A549 (cell line): ENCODE results near the gene TNS1. TPM values are rescaled to one million over a fixed set of nuclear protein-coding genes. Genes with fewer than 3 reads are reported as not detected.

Experiments
- ATAC-seq, 2 experiments: fragments of 200-7000 bp in 1 of 2; fragments of >200 bp in 1 of 2; cut with Nextera tagmentation in 1 of 2; cut with Tn5 transposase in 1 of 2; 3 replicates each; pipeline versions ENCODE4 v1.8.0 to v1.9.1; 2018 to 2020; ENCODE audit warnings: mild to moderate bottlenecking in 1 of 2, moderate library complexity in 1 of 2
- CTCF ChIA-PET: fragments of 300-600 bp; sonication (Branson Sonifier 250); formaldehyde crosslinking; extraction: SDS; loops from one replicate; lab custom pipeline; 2021; ENCODE audit warnings: antibody characterized with exemption, inconsistent platforms; lab: Yijun Ruan, JAX
- POLR2A ChIA-PET: fragments of 350-600 bp; formaldehyde crosslinking; extraction: SDS; loops from one replicate; lab custom pipeline; 2021; ENCODE audit warnings: antibody characterized with exemption, inconsistent platforms; lab: Yijun Ruan, JAX
- DNase-seq, 2 experiments: peaks; one replicate each; pipeline versions ENCODE4 v3.0.0 to v3.0.0-alpha.2; 2011 to 2016; ENCODE audit warnings: low read depth in 1 of 2, low spot score in 1 of 2
- FAIRE-seq: peaks from 2 replicates; lab custom pipeline; 2011; peaks lifted over from hg19 to GRCh38; lab: Jason Lieb, UNC
- H3K27ac ChIP-seq, 2 experiments: fragments of >200 bp; sonication (Bioruptor Twin); formaldehyde crosslinking; 3 replicates each; pipeline ENCODE4 v1.5.1; 2016 to 2017
- H3K4me1 ChIP-seq: fragments of >200 bp; sonication (Bioruptor Twin); formaldehyde crosslinking; 3 replicates; pipeline ENCODE4 v1.6.1; 2016
- H3K4me2 ChIP-seq: fragments of >200 bp; sonication (Bioruptor Twin); formaldehyde crosslinking; 3 replicates; pipeline ENCODE4 v1.6.1; 2016
- H3K4me3 ChIP-seq: fragments of >200 bp; sonication (Bioruptor Twin); formaldehyde crosslinking; 3 replicates; pipeline ENCODE4 v1.5.1; 2016
- H3K9me3 ChIP-seq: fragments of >200 bp; sonication (Bioruptor Twin); formaldehyde crosslinking; 3 replicates; pipeline ENCODE4 v1.6.1; 2016
- BHLHE40 ChIP-seq: IDR thresholded peaks from 2 replicates; pipeline ENCODE4 v1.6.1; 2012; ENCODE audit warnings: low read depth, low read length, inconsistent platforms
- CBX8 ChIP-seq: fragments of 200-600 bp; sonication (generic); IDR thresholded peaks from 2 replicates; pipeline ENCODE4 v1.6.1; 2016
- CHD4 ChIP-seq: fragments of 200-600 bp; sonication (generic); IDR thresholded peaks from 2 replicates; pipeline ENCODE4 v1.6.1; 2016; ENCODE audit warnings: antibody characterized with exemption, mild to moderate bottlenecking, borderline replicate concordance
- HOXB5 ChIP-seq: fragments of 250-450 bp; sonication (Bioruptor Pico); IDR thresholded peaks from 2 replicates; pipeline ENCODE4 v1.5.0; 2020; ENCODE audit warnings: mild to moderate bottlenecking, moderate library complexity
- NPAS2 ChIP-seq: fragments of 250-450 bp; sonication (Bioruptor Pico); IDR thresholded peaks from 2 replicates; pipeline ENCODE4 v1.8.0; 2022; ENCODE audit warnings: mild to moderate bottlenecking, moderate library complexity, borderline replicate concordance
- POLR2AphosphoS2 ChIP-seq: conservative IDR thresholded peaks from 2 replicates; pipeline ENCODE4 v1.6.1; 2012; ENCODE audit warnings: low read length, improper control_type of control experiment, inconsistent platforms
- RAD21 ChIP-seq, 2 experiments: fragments of >200 bp in 1 of 2; sonication (Bioruptor Twin) in 1 of 2; formaldehyde crosslinking in 1 of 2; IDR thresholded peaks in 1 of 2; conservative IDR thresholded peaks in 1 of 2; 2 replicates in 1 of 2; 3 replicates in 1 of 2; pipeline ENCODE4 v1.6.1; 2012 to 2018; ENCODE audit warnings: inconsistent platforms in 1 of 2
- RFX5 ChIP-seq: fragments of 450-650 bp; IDR thresholded peaks from 2 replicates; pipeline ENCODE4 v1.7.1; 2014; ENCODE audit warnings: antibody characterized with exemption, mild to moderate bottlenecking, moderate library complexity
- RNF2 ChIP-seq: fragments of 200-600 bp; sonication (generic); IDR thresholded peaks from 2 replicates; pipeline ENCODE4 v1.6.1; 2016; ENCODE audit warnings: low read depth, mild to moderate bottlenecking, antibody characterized with exemption, moderate library complexity, borderline replicate concordance
- ZC3H11A ChIP-seq: fragments of 450-650 bp; IDR thresholded peaks from 2 replicates; pipeline ENCODE4 v1.6.1; 2014; ENCODE audit warnings: antibody characterized with exemption, mild to moderate bottlenecking
- ZFP36 ChIP-seq: fragments of 450-650 bp; IDR thresholded peaks from 2 replicates; pipeline ENCODE4 v1.6.1; 2014; ENCODE audit warnings: borderline replicate concordance; ENCODE audit not compliant: partially characterized antibody
- WGBS: methylation state at CpG from one replicate; pipeline ENCODE4 v1.1.6; 2017; ENCODE audit errors: missing lambda C conversion rate; 5-methylcytosine and 5-hydroxymethylcytosine counted together
- polyA plus RNA-seq, 4 experiments: library from polyadenylated mRNA; depleted of rRNA in 3 of 4; stranded (reverse); fragments of >200 nt; fragmentation: RNase III in 1 of 4; extraction: RNeasy Plus Mini Kit Qiagen cat#74134 plus additional on column Dnase treatment in 1 of 4; gene quantifications; 2 replicates in 3 of 4; 3 replicates in 1 of 4; pipeline ENCODE4 v1.2.3, GENCODE V29; 2011 to 2017
- TF ChIP-seq, protein P1 (sequence below): IDR thresholded peaks from 2 replicates; pipeline ENCODE4 v1.6.1; 2012
- TF ChIP-seq, protein P2 (sequence below): fragments of 200-600 bp; sonication (generic); IDR thresholded peaks from 2 replicates; pipeline ENCODE4 v1.6.1; 2016; ENCODE audit warnings: antibody characterized with exemption, mild to moderate bottlenecking, moderate library complexity
- TF ChIP-seq, protein P3 (sequence below): fragments of 450-650 bp; IDR thresholded peaks from 2 replicates; pipeline ENCODE4 v1.6.1; 2014; ENCODE audit warnings: antibody characterized with exemption
- TF ChIP-seq, protein P4 (sequence below): fragments of 250-450 bp; sonication (Bioruptor Pico); IDR thresholded peaks from 2 replicates; pipeline ENCODE4 v1.5.0; 2021; ENCODE audit warnings: mild to moderate bottlenecking, moderate library complexity, borderline replicate concordance
- TF ChIP-seq, protein P5 (sequence below): IDR thresholded peaks from 2 replicates; pipeline ENCODE4 v1.6.1; 2012; ENCODE audit warnings: low read depth, borderline replicate concordance

The TNS1 gene
- polyA plus RNA-seq, 2 of the 4 experiments (the other 2 are of a cell fraction): 4.9 to 10.6 TPM

DNA sequence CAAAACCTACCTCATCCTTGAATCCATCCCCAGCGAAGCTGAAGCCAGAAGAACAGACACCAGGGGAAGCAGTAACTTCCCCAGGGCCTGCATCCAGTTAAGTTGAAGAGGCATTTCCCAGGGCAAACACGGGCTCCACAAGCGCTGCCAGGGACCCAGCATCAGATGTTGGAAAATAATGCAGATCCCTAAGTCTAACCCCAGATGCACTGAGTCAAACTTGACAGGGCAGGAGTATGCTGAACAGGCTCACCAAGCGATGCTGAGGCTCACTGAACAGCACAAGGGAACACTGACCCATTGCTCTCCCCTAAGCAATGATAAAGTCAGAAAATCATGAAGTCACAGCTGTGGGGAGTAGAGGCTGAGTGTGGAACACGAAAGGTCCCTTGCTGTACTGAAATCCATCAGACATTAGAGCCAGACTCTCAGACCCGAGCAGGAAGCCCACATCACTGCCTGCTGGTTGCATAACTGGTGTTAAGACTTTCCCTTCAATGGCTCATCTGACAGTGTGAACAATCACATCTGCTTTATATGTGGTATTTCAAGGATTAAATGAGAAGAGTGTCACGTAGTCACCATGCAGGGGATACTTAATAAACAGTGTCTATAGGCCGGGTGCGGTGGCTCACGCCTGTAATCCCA lies 36.2 kb downstream of the TNS1 start:
- DNase-seq: no peak
- no peak overlapping the region for H3K27ac ChIP-seq
- ChIA-PET POLR2A (no interaction called here), CTCF (interaction anchor here (0.6 to 1.8 kb wide), 6 partner anchors 9 to 181 kb away, joined by 3 to 9 read pairs (median 3); no protein-coding TSS in a partner anchor)
- TF ChIP-seq HOXB5 (no peak), ZFP36 (no peak), RNF2 (no peak), NPAS2 (CRISPR knock-in tag) (no peak), ZC3H11A (no peak), POLR2AphosphoS2 (no peak), BHLHE40 (no peak)
- TF ChIP-seq, protein P1, sequence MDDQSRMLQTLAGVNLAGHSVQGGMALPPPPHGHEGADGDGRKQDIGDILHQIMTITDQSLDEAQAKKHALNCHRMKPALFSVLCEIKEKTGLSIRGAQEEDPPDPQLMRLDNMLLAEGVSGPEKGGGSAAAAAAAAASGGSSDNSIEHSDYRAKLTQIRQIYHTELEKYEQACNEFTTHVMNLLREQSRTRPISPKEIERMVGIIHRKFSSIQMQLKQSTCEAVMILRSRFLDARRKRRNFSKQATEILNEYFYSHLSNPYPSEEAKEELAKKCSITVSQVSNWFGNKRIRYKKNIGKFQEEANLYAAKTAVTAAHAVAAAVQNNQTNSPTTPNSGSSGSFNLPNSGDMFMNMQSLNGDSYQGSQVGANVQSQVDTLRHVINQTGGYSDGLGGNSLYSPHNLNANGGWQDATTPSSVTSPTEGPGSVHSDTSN: no peak
- peaks cover 13% of the 10 kb centered on the region; the same call in 1 of the 3 replicates for H3K4me1 ChIP-seq
- no peak for ATAC-seq
- 74% methylated on average over 10 of the region's 10 CpGs for WGBS
- no peak overlapping the region for H3K4me3 ChIP-seq
- FAIRE-seq: no peak
- peaks cover 7% of the 10 kb centered on the region; the same call in 1 of the 3 replicates for H3K9me3 ChIP-seq
- H3K4me2 ChIP-seq: no peak overlapping the region

DNA sequence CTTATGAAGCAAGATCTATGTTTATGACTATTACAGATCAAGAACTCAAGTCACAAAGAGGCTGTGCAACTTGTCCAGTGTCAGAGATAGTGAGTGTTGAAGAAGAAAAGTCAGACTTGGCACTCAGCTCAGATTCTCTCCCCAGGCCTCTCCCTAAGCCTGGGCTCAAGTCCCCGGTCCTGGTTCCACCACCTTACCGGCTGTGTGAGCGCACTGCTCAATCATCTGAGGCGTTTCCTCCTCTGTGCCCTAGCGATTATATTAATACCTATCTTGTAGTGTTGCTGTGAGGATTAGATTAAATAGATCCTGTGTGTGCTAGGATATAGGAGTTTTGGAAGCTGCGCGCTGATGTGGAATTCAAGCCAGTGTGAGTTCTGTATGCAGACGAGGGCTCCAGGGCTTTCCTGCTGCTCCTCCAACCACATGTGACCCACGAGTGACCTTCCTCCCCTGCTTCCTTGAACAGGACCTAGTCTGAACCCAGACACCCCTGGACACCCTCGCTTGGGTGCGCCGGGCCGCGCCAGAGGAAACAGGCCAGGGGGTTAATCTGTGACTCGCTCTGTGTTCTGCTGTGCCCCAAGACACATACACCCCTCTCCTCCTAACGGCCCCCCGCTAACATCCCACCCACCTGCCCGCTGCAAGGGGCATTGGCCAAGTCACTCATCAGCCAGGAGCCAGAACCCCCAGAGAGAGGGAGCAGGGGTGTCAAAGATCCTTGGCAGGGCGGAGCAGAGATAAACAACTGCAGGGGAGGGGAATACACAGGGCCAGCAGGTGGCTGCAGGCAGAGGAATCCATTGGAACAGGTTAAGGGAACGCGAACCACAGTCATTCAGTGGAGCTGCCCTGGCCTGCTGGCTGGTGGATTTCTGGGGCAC lies 38.3 kb downstream of the TNS1 start:
- CTCF ChIA-PET: interaction anchor here (0.6 to 1.8 kb wide), 6 partner anchors 17 to 330 kb away, joined by 3 to 9 read pairs (median 4); no protein-coding TSS in a partner anchor
- H3K4me1 ChIP-seq: peaks cover 13% of the 10 kb centered on the region; the same call in 1 of the 3 replicates
- POLR2A ChIA-PET: interaction anchor here (0.6 kb wide), 1 partner anchor 836 kb away, joined by 3 read pairs; no protein-coding TSS in a partner anchor
- no peak for DNase-seq
- WGBS: 86% methylated on average over 17 of the region's 21 CpGs
- H3K27ac ChIP-seq: no peak overlapping the region
- TF ChIP-seq CHD4: no peak
- TF ChIP-seq, protein P2, sequence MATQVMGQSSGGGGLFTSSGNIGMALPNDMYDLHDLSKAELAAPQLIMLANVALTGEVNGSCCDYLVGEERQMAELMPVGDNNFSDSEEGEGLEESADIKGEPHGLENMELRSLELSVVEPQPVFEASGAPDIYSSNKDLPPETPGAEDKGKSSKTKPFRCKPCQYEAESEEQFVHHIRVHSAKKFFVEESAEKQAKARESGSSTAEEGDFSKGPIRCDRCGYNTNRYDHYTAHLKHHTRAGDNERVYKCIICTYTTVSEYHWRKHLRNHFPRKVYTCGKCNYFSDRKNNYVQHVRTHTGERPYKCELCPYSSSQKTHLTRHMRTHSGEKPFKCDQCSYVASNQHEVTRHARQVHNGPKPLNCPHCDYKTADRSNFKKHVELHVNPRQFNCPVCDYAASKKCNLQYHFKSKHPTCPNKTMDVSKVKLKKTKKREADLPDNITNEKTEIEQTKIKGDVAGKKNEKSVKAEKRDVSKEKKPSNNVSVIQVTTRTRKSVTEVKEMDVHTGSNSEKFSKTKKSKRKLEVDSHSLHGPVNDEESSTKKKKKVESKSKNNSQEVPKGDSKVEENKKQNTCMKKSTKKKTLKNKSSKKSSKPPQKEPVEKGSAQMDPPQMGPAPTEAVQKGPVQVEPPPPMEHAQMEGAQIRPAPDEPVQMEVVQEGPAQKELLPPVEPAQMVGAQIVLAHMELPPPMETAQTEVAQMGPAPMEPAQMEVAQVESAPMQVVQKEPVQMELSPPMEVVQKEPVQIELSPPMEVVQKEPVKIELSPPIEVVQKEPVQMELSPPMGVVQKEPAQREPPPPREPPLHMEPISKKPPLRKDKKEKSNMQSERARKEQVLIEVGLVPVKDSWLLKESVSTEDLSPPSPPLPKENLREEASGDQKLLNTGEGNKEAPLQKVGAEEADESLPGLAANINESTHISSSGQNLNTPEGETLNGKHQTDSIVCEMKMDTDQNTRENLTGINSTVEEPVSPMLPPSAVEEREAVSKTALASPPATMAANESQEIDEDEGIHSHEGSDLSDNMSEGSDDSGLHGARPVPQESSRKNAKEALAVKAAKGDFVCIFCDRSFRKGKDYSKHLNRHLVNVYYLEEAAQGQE: no peak
- TF ChIP-seq, protein P3, sequence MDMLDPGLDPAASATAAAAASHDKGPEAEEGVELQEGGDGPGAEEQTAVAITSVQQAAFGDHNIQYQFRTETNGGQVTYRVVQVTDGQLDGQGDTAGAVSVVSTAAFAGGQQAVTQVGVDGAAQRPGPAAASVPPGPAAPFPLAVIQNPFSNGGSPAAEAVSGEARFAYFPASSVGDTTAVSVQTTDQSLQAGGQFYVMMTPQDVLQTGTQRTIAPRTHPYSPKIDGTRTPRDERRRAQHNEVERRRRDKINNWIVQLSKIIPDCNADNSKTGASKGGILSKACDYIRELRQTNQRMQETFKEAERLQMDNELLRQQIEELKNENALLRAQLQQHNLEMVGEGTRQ: no peak
- TF ChIP-seq RFX5: no peak
- no peak for TF ChIP-seq BHLHE40
- TF ChIP-seq, protein P4, sequence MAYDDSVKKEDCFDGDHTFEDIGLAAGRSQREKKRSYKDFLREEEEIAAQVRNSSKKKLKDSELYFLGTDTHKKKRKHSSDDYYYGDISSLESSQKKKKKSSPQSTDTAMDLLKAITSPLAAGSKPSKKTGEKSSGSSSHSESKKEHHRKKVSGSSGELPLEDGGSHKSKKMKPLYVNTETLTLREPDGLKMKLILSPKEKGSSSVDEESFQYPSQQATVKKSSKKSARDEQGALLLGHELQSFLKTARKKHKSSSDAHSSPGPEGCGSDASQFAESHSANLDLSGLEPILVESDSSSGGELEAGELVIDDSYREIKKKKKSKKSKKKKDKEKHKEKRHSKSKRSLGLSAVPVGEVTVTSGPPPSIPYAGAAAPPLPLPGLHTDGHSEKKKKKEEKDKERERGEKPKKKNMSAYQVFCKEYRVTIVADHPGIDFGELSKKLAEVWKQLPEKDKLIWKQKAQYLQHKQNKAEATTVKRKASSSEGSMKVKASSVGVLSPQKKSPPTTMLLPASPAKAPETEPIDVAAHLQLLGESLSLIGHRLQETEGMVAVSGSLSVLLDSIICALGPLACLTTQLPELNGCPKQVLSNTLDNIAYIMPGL: no peak
- TF ChIP-seq, protein P5, sequence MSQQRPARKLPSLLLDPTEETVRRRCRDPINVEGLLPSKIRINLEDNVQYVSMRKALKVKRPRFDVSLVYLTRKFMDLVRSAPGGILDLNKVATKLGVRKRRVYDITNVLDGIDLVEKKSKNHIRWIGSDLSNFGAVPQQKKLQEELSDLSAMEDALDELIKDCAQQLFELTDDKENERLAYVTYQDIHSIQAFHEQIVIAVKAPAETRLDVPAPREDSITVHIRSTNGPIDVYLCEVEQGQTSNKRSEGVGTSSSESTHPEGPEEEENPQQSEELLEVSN: no peak
- no peak for TF ChIP-seq CBX8
- TF ChIP-seq RAD21 (conservative IDR thresholded peaks at IDR 0.05 in 1 of 2, IDR thresholded peaks at IDR 0.05 in 1 of 2): no peak
- TF ChIP-seq, all 56 proteins: peak for 0
- ATAC-seq (0 out of 6 replicates have a peak, but pooled peaks of 1 of the 2 experiments have one; percentile 22), FAIRE-seq (no peak)
- Histone ChIP-seq H3K4me3 (no peak overlapping the region), H3K9me3 (0 out of 3 replicates have a peak, but pooled peaks cover 2% of the 10 kb centered on the region), H3K4me2 (no peak overlapping the region)
